A673 (cell line): ENCODE measurements around the gene EVI2B.

Experiments
- EZH2 ChIP-seq: fragments of 200-600 bp; sonication (generic); IDR thresholded peaks from 2 replicates; pipeline ENCODE4 v1.6.1; 2017; ENCODE audit warnings: borderline replicate concordance, low read depth, mild to moderate bottlenecking, mixed read lengths, antibody characterized with exemption, low read length; ENCODE audit not compliant: poor library complexity, severe bottlenecking
- TF ChIP-seq, protein P1 (sequence below): fragments of 300-800, 200-600 bp; sonication (generic); conservative IDR thresholded peaks from 2 replicates; pipeline ENCODE4 v1.5.1; 2017; ENCODE audit warnings: low read depth, mild to moderate bottlenecking, antibody characterized with exemption, low read length, moderate library complexity, mixed read lengths

DNA sequence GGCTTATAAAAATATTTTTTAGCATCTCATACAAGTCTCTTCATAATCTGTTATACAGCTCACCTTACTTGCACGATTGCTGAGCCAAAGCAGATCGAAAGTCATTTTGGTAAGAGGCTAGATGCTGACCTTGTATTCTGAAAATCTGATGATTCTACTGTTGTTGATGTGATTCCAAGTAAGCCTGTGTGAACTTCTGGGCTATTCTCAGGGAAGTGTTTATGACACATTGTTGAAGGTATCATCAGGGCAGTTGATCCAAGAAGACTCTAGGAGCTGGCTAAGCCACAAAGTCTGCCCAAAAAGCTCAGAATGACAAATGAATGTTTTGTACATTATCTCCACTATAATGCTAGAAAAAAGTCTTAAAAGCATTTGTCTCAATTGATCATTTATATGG is 32.8 kb downstream of the EVI2B start:
- TF ChIP-seq EZH2 = no peak
- TF ChIP-seq, protein P1, sequence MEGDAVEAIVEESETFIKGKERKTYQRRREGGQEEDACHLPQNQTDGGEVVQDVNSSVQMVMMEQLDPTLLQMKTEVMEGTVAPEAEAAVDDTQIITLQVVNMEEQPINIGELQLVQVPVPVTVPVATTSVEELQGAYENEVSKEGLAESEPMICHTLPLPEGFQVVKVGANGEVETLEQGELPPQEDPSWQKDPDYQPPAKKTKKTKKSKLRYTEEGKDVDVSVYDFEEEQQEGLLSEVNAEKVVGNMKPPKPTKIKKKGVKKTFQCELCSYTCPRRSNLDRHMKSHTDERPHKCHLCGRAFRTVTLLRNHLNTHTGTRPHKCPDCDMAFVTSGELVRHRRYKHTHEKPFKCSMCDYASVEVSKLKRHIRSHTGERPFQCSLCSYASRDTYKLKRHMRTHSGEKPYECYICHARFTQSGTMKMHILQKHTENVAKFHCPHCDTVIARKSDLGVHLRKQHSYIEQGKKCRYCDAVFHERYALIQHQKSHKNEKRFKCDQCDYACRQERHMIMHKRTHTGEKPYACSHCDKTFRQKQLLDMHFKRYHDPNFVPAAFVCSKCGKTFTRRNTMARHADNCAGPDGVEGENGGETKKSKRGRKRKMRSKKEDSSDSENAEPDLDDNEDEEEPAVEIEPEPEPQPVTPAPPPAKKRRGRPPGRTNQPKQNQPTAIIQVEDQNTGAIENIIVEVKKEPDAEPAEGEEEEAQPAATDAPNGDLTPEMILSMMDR = no peak
